Prostate gland (tissue), 2 donors: ENCODE measurements around the gene NEB. TPM values are rescaled to one million over a fixed set of nuclear protein-coding genes. Genes with fewer than 3 reads are reported as not detected.

Source experiments
- DNase-seq: peaks from one replicate; pipeline ENCODE4 v3.0.0-alpha.2; 2019; ENCODE audit warnings: low spot score
- H3K27ac ChIP-seq, 2 donors: fragments of 200-600 bp; sonication (generic); 2 replicates each; pipeline ENCODE4 v1.5.1; 2017 to 2019
- H3K27me3 ChIP-seq: fragments of 200-600 bp; sonication (generic); replicated peaks from 2 replicates; pipeline ENCODE4 v1.5.1; 2019; ENCODE audit not compliant: insufficient read depth
- H3K36me3 ChIP-seq, 2 donors: fragments of 200-600 bp; sonication (generic); 1 replicate in 1 of 2; 2 replicates in 1 of 2; pipeline versions ENCODE4 v1.5.1 to v1.8.1; 2017 to 2019
- H3K4me1 ChIP-seq: fragments of 200-600 bp; sonication (generic); replicated peaks from 2 replicates; pipeline ENCODE4 v1.5.1; 2019
- H3K4me3 ChIP-seq, 2 donors: fragments of 200-600 bp; sonication (generic); 2 replicates each; pipeline ENCODE4 v1.5.1; 2017 to 2019
- H3K9me3 ChIP-seq: fragments of 200-600 bp; sonication (generic); 2 replicates; pipeline ENCODE4 v1.5.1; 2017
- CTCF ChIP-seq, 4 experiments: fragments of 200-600 bp in 2 of 4; fragments of 450-650 bp in 2 of 4; sonication (generic) in 2 of 4; IDR thresholded peaks; 1 replicate in 3 of 4; 2 replicates in 1 of 4; pipeline ENCODE4 v1.5.1; 2016 to 2019; ENCODE audit warnings: antibody characterized with exemption in 4 of 4, mild to moderate bottlenecking in 2 of 4, moderate library complexity in 2 of 4
- POLR2A ChIP-seq: fragments of 450-650 bp; IDR thresholded peaks from one replicate; pipeline ENCODE4 v1.6.1; 2016; ENCODE audit warnings: antibody characterized with exemption, mild to moderate bottlenecking
- POLR2AphosphoS5 ChIP-seq: sonication (generic); formaldehyde crosslinking; IDR thresholded peaks from one replicate; pipeline ENCODE4 v1.6.1; 2017; ENCODE audit warnings: antibody characterized with exemption
- WGBS: methylation state at CpG from one replicate; pipeline ENCODE4 v1.1.5; 2018; 5-methylcytosine and 5-hydroxymethylcytosine counted together
- intact Hi-C: fragments of 100-400 bp; cut with DNase I; formaldehyde crosslinking; loops from one replicate; pipeline ENCODE4 v1.14.2; 2022
- total RNA-seq, 2 donors: library from RNA; depleted of rRNA; stranded (reverse); fragments of >200 nt; gene quantifications; one replicate each; pipeline ENCODE4 v1.1.0, GENCODE V29; 2016

NEB gene
- total RNA-seq, 2 donors from 2014 or later: 7.3 to 57.9 TPM

- TF ChIP-seq POLR2A (no peak), POLR2AphosphoS5 (no peak), CTCF (IDR thresholded peaks at IDR 0.05) (no peak)
- H3K36me3 ChIP-seq: no peaks in the 10 kb centered on the region
- no peaks in the 10 kb centered on the region for H3K9me3 ChIP-seq
- 97% methylated on average over 5 of the region's 5 CpGs for WGBS
- no peak overlapping the region for H3K27ac ChIP-seq
- no peak for DNase-seq
- H3K27me3 ChIP-seq: no peaks in the 10 kb centered on the region
- no peaks in the 10 kb centered on the region for H3K4me1 ChIP-seq
- intact Hi-C loops: no loop called here
- H3K4me3 ChIP-seq: no peak overlapping the region
Observed at GRCh38 chr2:151668737-151669136, 65.5 kb downstream of the NEB start.

GRCh38 chr2:151665959-151666358, 68.3 kb downstream of the NEB start:
- Histone ChIP-seq H3K9me3 (no peaks in the 10 kb centered on the region), H3K36me3 (no peaks in the 10 kb centered on the region), H3K27me3 (no peaks in the 10 kb centered on the region), H3K27ac (no peak overlapping the region), H3K4me1 (no peaks in the 10 kb centered on the region), H3K4me3 (no peak overlapping the region)
- intact Hi-C loops: no loop called here
- TF ChIP-seq POLR2A (no peak), POLR2AphosphoS5 (no peak), CTCF (IDR thresholded peaks at IDR 0.05) (no peak)
- no peak for DNase-seq
- 98% methylated on average over 3 of the region's 3 CpGs for WGBS

- DNase-seq: no peak
- H3K27me3 ChIP-seq: no peaks in the 10 kb centered on the region
- intact Hi-C loops: no loop called here
- 92% methylated on average over 1 of the region's 1 CpG for WGBS
- H3K4me3 ChIP-seq: no peak overlapping the region
- H3K36me3 ChIP-seq: no peaks in the 10 kb centered on the region
- no peaks in the 10 kb centered on the region for H3K4me1 ChIP-seq
- no peaks in the 10 kb centered on the region for H3K9me3 ChIP-seq
- TF ChIP-seq POLR2A (no peak), CTCF (IDR thresholded peaks at IDR 0.05) (no peak), POLR2AphosphoS5 (no peak)
- H3K27ac ChIP-seq: no peak overlapping the region
Observed at GRCh38 chr2:151664520-151664919, 69.8 kb downstream of the NEB start.

- Histone ChIP-seq H3K4me1 (no peaks in the 10 kb centered on the region), H3K27me3 (no peaks in the 10 kb centered on the region), H3K36me3 (no peaks in the 10 kb centered on the region), H3K9me3 (no peaks in the 10 kb centered on the region), H3K4me3 (no peak overlapping the region), H3K27ac (no peak overlapping the region)
- DNase-seq: no peak
- no peak for TF ChIP-seq CTCF (IDR thresholded peaks at IDR 0.05)
- intact Hi-C loops: no loop called here
- WGBS: 78% methylated on average over 2 of the region's 2 CpGs
Observed at GRCh38 chr2:151661625-151662024, 72.7 kb downstream of the NEB start.

GRCh38 chr2:151658081-151658480, 76.2 kb downstream of the NEB start:
- H3K27me3 ChIP-seq: no peaks in the 10 kb centered on the region
- no peak overlapping the region for H3K4me3 ChIP-seq
- no peak overlapping the region for H3K27ac ChIP-seq
- no peaks in the 10 kb centered on the region for H3K9me3 ChIP-seq
- no peaks in the 10 kb centered on the region for H3K4me1 ChIP-seq
- no peak for DNase-seq
- intact Hi-C loops: no loop called here
- no peaks in the 10 kb centered on the region for H3K36me3 ChIP-seq
- WGBS: 90% methylated on average over 2 of the region's 2 CpGs
- TF ChIP-seq POLR2A (no peak), CTCF (IDR thresholded peaks at IDR 0.05) (no peak), POLR2AphosphoS5 (no peak)
